Measurements from ENCODE around the gene GAK.

The GAK gene

GRCh38 chr4:898123-898522, 34.0 kb downstream of the GAK start:
- TF ChIP-seq CTCF (IDR thresholded peaks at IDR 0.05): no peak

DNA sequence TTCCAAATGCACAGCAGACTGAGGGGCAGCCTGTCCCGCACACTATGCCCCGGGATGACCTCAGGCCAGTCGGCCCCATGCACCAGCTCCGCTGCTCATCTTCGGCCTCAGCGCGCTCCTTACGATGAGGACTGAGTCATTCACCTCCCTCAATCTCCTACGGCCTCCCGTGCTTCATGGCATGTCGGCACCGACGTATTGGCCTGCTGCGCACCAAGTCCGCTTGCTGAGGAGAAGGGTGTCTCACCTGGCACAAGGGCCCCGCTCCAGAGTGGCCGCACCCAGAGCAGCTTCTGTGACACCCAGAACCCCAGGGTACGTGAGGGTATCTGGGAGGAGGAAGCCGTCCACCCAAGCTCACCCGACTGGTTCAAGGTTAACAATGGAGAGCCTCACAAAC, 35.5 kb downstream of the GAK start:
- TF ChIP-seq CTCF (IDR thresholded peaks at IDR 0.05): no peak

DNA sequence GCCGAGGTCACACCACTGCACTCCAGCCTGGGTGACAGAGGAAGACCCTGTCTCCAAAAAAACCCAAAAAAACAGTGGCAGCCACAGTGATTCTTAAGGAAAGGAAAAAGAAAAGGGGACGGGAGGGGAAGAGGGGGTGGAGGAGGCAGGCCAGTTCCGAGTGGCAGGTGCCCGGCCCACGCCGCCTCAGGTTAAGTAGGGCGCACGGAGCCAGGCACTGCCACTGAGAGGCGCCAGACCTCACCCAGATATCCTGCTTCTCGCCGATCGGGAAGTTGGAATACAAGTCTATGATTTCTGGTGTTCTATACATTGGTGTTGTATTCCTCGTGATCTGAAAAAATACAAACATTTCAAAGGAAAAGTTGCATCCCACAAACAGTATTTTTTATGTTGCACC, 35.9 kb downstream of the GAK start:
- TF ChIP-seq CTCF (IDR thresholded peaks at IDR 0.05): no peak; the same call in 1 of the 2 replicates

DNA sequence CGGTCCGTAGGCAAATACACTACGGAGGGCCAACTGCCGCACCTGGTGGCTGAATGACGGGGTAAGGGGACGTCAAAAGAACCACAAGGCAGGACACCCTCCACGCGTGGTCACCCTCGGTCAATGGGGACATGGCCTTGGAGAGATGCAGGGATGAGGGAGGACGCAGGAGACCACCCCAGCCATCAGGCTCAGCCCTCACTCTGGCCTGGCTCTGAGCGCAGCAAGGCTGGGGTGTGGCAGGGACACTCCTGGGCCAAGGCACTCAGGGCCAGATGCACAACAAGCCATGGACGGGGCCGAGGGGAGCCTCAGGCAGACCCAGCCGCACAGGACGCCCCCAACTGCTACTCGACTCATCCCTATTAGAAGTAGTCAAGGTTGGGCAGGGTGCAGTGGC, 36.5 kb downstream of the GAK start:
- TF ChIP-seq CTCF (IDR thresholded peaks at IDR 0.05): no peak

GRCh38 chr4:893995-894705, 38.0 kb downstream of the GAK start:
- TF ChIP-seq CTCF (IDR thresholded peaks at IDR 0.05): no peak

GRCh38 chr4:893276-893994, 38.7 kb downstream of the GAK start:
- TF ChIP-seq CTCF (IDR thresholded peaks at IDR 0.05): no peak

DNA sequence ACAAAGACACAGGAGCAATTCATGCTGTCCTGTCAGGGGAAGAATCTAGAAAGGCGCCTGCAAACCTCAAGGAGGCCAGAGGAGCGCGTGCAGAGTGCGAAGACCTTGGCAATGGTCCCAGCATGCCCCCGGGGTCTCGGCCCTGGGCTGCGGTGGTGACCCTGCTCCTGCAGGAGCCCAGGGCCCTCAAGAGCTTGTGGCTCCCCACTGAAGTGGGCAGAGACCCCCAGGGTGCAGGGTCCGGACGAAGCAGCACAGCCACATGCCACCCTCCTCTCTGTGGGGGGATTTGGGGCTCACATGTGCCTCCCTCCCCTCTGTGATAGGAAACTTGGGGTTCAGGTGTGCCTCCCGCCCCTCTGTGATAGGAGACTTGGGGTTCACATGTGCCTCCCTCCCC, 39.3 kb downstream of the GAK start:
- no peak for TF ChIP-seq CTCF (IDR thresholded peaks at IDR 0.05)

All from LNCAP (cell line).